SU-DHL-6 (cell line): ENCODE results near the gene PYROXD2.

Experiments used
- H2AFZ ChIP-seq: fragments of 200-600 bp; sonication (generic); 2 replicates; pipeline ENCODE4 v1.6.1; 2014; ENCODE audit warnings: low read depth, mild to moderate bottlenecking, moderate library complexity, mixed read lengths, antibody characterized with exemption, low read length; ENCODE audit not compliant: severe bottlenecking
- H3F3A ChIP-seq: fragments of 200-600 bp; shearing (Covaris generic); 2 replicates; pipeline ENCODE4 v1.6.0; 2016; ENCODE audit warnings: antibody characterized with exemption, mild to moderate bottlenecking; ENCODE audit not compliant: insufficient read depth
- H3K27ac ChIP-seq: fragments of 200-600 bp; sonication (generic); 2 replicates; pipeline ENCODE4 v1.5.1; 2016; ENCODE audit warnings: low read depth, mild to moderate bottlenecking, low read length, moderate library complexity, mixed read lengths
- H3K27me3 ChIP-seq: fragments of 200-600 bp; sonication (generic), shearing (Covaris generic); 2 replicates; pipeline ENCODE4 v1.6.0; 2014; ENCODE audit warnings: mild to moderate bottlenecking, low read length
- H3K36me3 ChIP-seq: fragments of 200-600 bp; sonication (generic); 2 replicates; pipeline ENCODE4 v1.6.1; 2014; ENCODE audit warnings: mild to moderate bottlenecking, low read length, mixed read lengths
- H3K4me2 ChIP-seq: fragments of 300-600, 200-600 bp; shearing (Covaris generic), sonication (generic); 2 replicates; pipeline ENCODE4 v1.6.0; 2014; ENCODE audit warnings: low read length, low read depth, mild to moderate bottlenecking; ENCODE audit not compliant: poor library complexity, severe bottlenecking
- H3K4me3 ChIP-seq: fragments of 200-600 bp; sonication (generic); 2 replicates; pipeline ENCODE4 v1.5.1; 2014; ENCODE audit warnings: antibody characterized with exemption, low read length, mild to moderate bottlenecking, mixed read lengths; ENCODE audit not compliant: insufficient read depth, poor library complexity, severe bottlenecking
- H3K79me2 ChIP-seq: fragments of 200-600 bp; sonication (generic); 2 replicates; pipeline ENCODE4 v1.6.1; 2014; ENCODE audit warnings: mild to moderate bottlenecking, low read length, moderate library complexity; ENCODE audit not compliant: insufficient read depth
- H3K9ac ChIP-seq: fragments of 200-600 bp; sonication (generic); 2 replicates; pipeline ENCODE4 v1.7.0; 2014; ENCODE audit warnings: mild to moderate bottlenecking, low read length
- H3K9me2 ChIP-seq: fragments of 200-600 bp; sonication (generic); replicated peaks from 2 replicates; pipeline ENCODE4 v1.6.1; 2014; ENCODE audit warnings: low read length; ENCODE audit not compliant: insufficient read depth
- H3K9me3 ChIP-seq: fragments of 200-600 bp; sonication (generic); 2 replicates; pipeline ENCODE4 v1.6.1; 2014; ENCODE audit warnings: low read length, mixed read lengths; ENCODE audit not compliant: insufficient read depth
- H4K20me1 ChIP-seq: fragments of 200-600 bp; sonication (generic); 2 replicates; pipeline ENCODE4 v1.6.1; 2014; ENCODE audit warnings: low read depth, mild to moderate bottlenecking, antibody characterized with exemption, low read length, moderate library complexity, mixed read lengths
- EZH2phosphoT487 ChIP-seq: fragments of 200-600 bp; sonication (generic), shearing (Covaris generic); conservative IDR thresholded peaks from 2 replicates; pipeline ENCODE4 v1.6.1; 2018; ENCODE audit warnings: mild to moderate bottlenecking, antibody characterized with exemption, low read length, moderate library complexity, mixed read lengths
- TF ChIP-seq, protein P1 (sequence below): fragments of 200-600 bp; sonication (generic); IDR thresholded peaks from one replicate; pipeline ENCODE4 v1.5.1; 2017; ENCODE audit warnings: antibody characterized with exemption, mild to moderate bottlenecking, low read length, moderate library complexity; ENCODE audit not compliant: insufficient read depth, poor library complexity, severe bottlenecking

PYROXD2 gene

GRCh38 chr10:98432330-98432729, 17.3 kb upstream of the PYROXD2 start:
- Histone ChIP-seq H2AFZ (no peak overlapping the region), H3K36me3 (peaks cover 34% of the 10 kb centered on the region), H3K9me3 (no peaks in the 10 kb centered on the region), H3K27ac (no peak overlapping the region), H3K4me3 (no peak overlapping the region), H4K20me1 (no peaks in the 10 kb centered on the region), H3K79me2 (no peaks in the 10 kb centered on the region), H3K9me2 (no peaks in the 10 kb centered on the region), H3K9ac (no peak overlapping the region), H3K27me3 (no peaks in the 10 kb centered on the region), H3F3A (0 out of 2 replicates have a peak, but pooled peaks cover 5% of the 10 kb centered on the region), H3K4me2 (no peak overlapping the region)
- TF ChIP-seq, protein P1, sequence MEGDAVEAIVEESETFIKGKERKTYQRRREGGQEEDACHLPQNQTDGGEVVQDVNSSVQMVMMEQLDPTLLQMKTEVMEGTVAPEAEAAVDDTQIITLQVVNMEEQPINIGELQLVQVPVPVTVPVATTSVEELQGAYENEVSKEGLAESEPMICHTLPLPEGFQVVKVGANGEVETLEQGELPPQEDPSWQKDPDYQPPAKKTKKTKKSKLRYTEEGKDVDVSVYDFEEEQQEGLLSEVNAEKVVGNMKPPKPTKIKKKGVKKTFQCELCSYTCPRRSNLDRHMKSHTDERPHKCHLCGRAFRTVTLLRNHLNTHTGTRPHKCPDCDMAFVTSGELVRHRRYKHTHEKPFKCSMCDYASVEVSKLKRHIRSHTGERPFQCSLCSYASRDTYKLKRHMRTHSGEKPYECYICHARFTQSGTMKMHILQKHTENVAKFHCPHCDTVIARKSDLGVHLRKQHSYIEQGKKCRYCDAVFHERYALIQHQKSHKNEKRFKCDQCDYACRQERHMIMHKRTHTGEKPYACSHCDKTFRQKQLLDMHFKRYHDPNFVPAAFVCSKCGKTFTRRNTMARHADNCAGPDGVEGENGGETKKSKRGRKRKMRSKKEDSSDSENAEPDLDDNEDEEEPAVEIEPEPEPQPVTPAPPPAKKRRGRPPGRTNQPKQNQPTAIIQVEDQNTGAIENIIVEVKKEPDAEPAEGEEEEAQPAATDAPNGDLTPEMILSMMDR: no peak
- TF ChIP-seq EZH2phosphoT487: no peak

- H3K36me3 ChIP-seq: peaks cover 34% of the 10 kb centered on the region
- no peak overlapping the region for H3K4me2 ChIP-seq
- H3F3A ChIP-seq: 0 out of 2 replicates have a peak, but pooled peaks cover 5% of the 10 kb centered on the region
- no peaks in the 10 kb centered on the region for H3K27me3 ChIP-seq
- no peak overlapping the region for H3K4me3 ChIP-seq
- H3K79me2 ChIP-seq: no peaks in the 10 kb centered on the region
- H2AFZ ChIP-seq: no peak overlapping the region
- H3K27ac ChIP-seq: no peak overlapping the region
- H3K9me3 ChIP-seq: no peaks in the 10 kb centered on the region
- no peaks in the 10 kb centered on the region for H3K9me2 ChIP-seq
- no peak for TF ChIP-seq EZH2phosphoT487
- TF ChIP-seq, protein P1: no peak
- H3K9ac ChIP-seq: no peak overlapping the region
- H4K20me1 ChIP-seq: no peaks in the 10 kb centered on the region
These were observed 16.0 kb upstream of the PYROXD2 start for GRCh38 chr10:98431016-98431415.

DNA sequence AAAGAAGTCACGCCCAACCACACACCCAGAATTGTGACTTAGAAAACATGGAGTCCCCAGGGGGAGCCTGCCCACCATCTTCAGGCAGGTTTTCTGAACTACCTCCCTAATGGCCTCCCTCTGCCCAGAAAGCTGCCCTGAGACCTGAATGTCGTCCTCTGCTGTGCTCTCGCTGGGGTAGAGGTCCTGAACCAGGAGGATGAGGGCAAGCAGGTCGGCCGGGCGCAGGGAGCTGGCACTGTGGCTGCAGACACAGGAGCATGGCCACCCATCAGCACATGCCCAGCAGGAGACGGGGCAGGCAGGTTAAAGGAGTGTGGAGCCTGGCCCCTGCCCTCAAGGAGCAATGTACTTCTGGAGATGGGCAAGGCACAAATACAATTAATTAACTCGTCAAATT, 15.4 kb upstream of the PYROXD2 start:
- Histone ChIP-seq H3K79me2 (no peaks in the 10 kb centered on the region), H3K36me3 (peaks cover 34% of the 10 kb centered on the region), H3K9ac (no peak overlapping the region), H3K4me2 (no peak overlapping the region), H3K27ac (no peak overlapping the region), H3K9me3 (no peaks in the 10 kb centered on the region), H3F3A (0 out of 2 replicates have a peak, but pooled peaks cover 5% of the 10 kb centered on the region), H4K20me1 (no peaks in the 10 kb centered on the region), H2AFZ (no peak overlapping the region), H3K4me3 (no peak overlapping the region), H3K9me2 (no peaks in the 10 kb centered on the region), H3K27me3 (no peaks in the 10 kb centered on the region)
- TF ChIP-seq EZH2phosphoT487: no peak
- TF ChIP-seq, protein P1: no peak
